Measurements from ENCODE around the gene SEPTIN10.
"Not testable (repeated sequence)": the region's sequence is repeated elsewhere in the genome, so short reads cannot be mapped to it uniquely, and the experiment has no call there.

Gene SEPTIN10

DNA sequence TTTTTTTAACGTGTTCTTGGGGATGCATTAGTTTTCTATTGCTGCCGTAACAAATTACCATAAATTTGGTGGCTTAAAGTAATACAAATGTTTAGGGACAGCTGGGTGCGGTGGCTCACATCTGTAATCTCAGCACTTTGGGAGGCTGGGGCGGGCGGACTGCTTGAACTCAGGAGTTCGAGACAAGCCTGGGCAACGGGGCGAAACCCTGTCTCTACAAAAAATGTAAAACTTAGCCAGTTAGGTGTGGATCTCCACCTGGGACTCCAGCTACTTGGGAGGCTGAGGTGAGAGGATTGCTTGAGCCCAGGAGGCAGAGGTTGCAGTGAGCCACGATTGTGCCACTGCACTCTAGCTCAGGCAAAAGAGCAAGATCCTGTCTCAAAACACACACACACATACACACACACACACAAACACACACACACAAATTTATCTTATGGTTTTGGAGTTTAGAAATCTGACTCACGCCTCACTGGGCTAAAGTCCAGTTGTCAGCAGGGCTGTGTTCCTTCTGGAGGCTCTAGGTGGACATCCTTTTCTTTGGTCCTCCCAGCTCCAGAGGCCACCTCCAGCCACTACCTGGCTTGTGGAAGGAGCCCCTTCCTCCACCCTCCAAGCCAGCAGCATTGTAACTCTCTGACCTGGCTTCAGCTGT is 76.1 kb downstream of the SEPTIN10 start:
- H3K4me2 ChIP-seq, result no peak overlapping the region
- no peaks in the 10 kb centered on the region for H3K27me3 ChIP-seq (ENCODE audit: insufficient read depth, low read depth)
- H3K79me2 ChIP-seq (ENCODE audit: insufficient read depth, low read depth), result no peaks in the 10 kb centered on the region
- no peak overlapping the region for H3K4me3 ChIP-seq (IDR thresholded peaks at IDR 0.05; ENCODE audit: insufficient read depth, low read depth, low read length)
- H2AFZ ChIP-seq (ENCODE audit: low read depth), result no peak overlapping the region
- no peak overlapping the region for H3K9ac ChIP-seq
- no peaks in the 10 kb centered on the region for H4K20me1 ChIP-seq (ENCODE audit: insufficient read depth)
- TF ChIP-seq, protein P1, sequence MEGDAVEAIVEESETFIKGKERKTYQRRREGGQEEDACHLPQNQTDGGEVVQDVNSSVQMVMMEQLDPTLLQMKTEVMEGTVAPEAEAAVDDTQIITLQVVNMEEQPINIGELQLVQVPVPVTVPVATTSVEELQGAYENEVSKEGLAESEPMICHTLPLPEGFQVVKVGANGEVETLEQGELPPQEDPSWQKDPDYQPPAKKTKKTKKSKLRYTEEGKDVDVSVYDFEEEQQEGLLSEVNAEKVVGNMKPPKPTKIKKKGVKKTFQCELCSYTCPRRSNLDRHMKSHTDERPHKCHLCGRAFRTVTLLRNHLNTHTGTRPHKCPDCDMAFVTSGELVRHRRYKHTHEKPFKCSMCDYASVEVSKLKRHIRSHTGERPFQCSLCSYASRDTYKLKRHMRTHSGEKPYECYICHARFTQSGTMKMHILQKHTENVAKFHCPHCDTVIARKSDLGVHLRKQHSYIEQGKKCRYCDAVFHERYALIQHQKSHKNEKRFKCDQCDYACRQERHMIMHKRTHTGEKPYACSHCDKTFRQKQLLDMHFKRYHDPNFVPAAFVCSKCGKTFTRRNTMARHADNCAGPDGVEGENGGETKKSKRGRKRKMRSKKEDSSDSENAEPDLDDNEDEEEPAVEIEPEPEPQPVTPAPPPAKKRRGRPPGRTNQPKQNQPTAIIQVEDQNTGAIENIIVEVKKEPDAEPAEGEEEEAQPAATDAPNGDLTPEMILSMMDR (conservative IDR thresholded peaks at IDR 0.05; ENCODE audit: low read depth, low read length), result no peak
- H3K36me3 ChIP-seq (ENCODE audit: insufficient read depth), result no peaks in the 10 kb centered on the region
- no peak overlapping the region for H3K27ac ChIP-seq
- H3K4me1 ChIP-seq (ENCODE audit: low read depth, poor library complexity, severe bottlenecking), result no peaks in the 10 kb centered on the region

DNA sequence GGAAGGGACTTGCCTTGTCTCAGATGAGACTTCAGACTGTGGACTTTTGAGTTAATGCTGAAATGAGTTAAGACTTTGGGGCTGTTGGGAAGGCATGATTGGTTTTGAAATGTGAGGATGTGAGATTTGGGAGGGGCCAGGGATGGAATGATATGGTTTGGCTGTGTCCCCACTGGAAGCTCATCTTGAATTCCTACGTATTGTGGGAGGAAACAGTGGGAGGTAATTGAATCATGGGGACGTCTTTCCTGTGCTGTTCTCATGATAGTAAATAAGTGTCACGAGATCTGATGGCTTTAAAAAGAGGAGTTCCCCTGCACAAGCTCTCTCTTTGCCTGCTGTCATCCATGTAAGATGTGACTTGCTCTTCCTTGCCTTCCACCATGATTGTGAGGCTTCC is 77.2 kb downstream of the SEPTIN10 start:
- H3K27me3 ChIP-seq (ENCODE audit: insufficient read depth, low read depth); H3K4me3 ChIP-seq (IDR thresholded peaks at IDR 0.05; ENCODE audit: insufficient read depth, low read depth, low read length); H3K79me2 ChIP-seq (ENCODE audit: insufficient read depth, low read depth); H2AFZ ChIP-seq (ENCODE audit: low read depth); H3K9ac ChIP-seq; H3K4me2 ChIP-seq; H3K27ac ChIP-seq; H3K4me1 ChIP-seq (ENCODE audit: low read depth, poor library complexity, severe bottlenecking); H4K20me1 ChIP-seq (ENCODE audit: insufficient read depth); H3K36me3 ChIP-seq (ENCODE audit: insufficient read depth): not testable (repeated sequence)

GRCh38 chr2:109535217-109535946 is 78.4 kb downstream of the SEPTIN10 start:
- H3K27ac ChIP-seq, result no peak overlapping the region
- no peaks in the 10 kb centered on the region for H3K79me2 ChIP-seq (ENCODE audit: insufficient read depth, low read depth)
- H3K4me2 ChIP-seq, result no peak overlapping the region
- no peaks in the 10 kb centered on the region for H4K20me1 ChIP-seq (ENCODE audit: insufficient read depth)
- TF ChIP-seq, protein P1 (conservative IDR thresholded peaks at IDR 0.05; ENCODE audit: low read depth, low read length), result no peak
- H3K9ac ChIP-seq, result no peak overlapping the region
- no peaks in the 10 kb centered on the region for H3K4me1 ChIP-seq (ENCODE audit: low read depth, poor library complexity, severe bottlenecking)
- no peaks in the 10 kb centered on the region for H3K27me3 ChIP-seq (ENCODE audit: insufficient read depth, low read depth)
- no peak overlapping the region for H2AFZ ChIP-seq (ENCODE audit: low read depth)
- no peaks in the 10 kb centered on the region for H3K36me3 ChIP-seq (ENCODE audit: insufficient read depth)
- no peak overlapping the region for H3K4me3 ChIP-seq (IDR thresholded peaks at IDR 0.05; ENCODE audit: insufficient read depth, low read depth, low read length)

- Histone ChIP-seq H3K4me3 (IDR thresholded peaks at IDR 0.05; ENCODE audit: insufficient read depth, low read depth, low read length) (no peak overlapping the region), H3K4me2 (no peak overlapping the region), H3K79me2 (ENCODE audit: insufficient read depth, low read depth) (no peaks in the 10 kb centered on the region), H3K9ac (no peak overlapping the region), H3K36me3 (ENCODE audit: insufficient read depth) (no peaks in the 10 kb centered on the region), H3K27ac (no peak overlapping the region), H2AFZ (ENCODE audit: low read depth) (no peak overlapping the region), H4K20me1 (ENCODE audit: insufficient read depth) (no peaks in the 10 kb centered on the region), H3K4me1 (ENCODE audit: low read depth, poor library complexity, severe bottlenecking) (no peaks in the 10 kb centered on the region), H3K27me3 (ENCODE audit: insufficient read depth, low read depth) (no peaks in the 10 kb centered on the region)
- TF ChIP-seq, protein P1 (conservative IDR thresholded peaks at IDR 0.05; ENCODE audit: low read depth, low read length), result no peak
Measured at GRCh38 chr2:109533823-109534222, 79.9 kb downstream of the SEPTIN10 start.

- Histone ChIP-seq H2AFZ (ENCODE audit: low read depth) (no peak overlapping the region), H3K27ac (no peak overlapping the region), H3K9ac (no peak overlapping the region), H3K36me3 (ENCODE audit: insufficient read depth) (no peaks in the 10 kb centered on the region), H3K27me3 (ENCODE audit: insufficient read depth, low read depth) (no peaks in the 10 kb centered on the region), H3K4me2 (no peak overlapping the region), H4K20me1 (ENCODE audit: insufficient read depth) (no peaks in the 10 kb centered on the region), H3K4me1 (ENCODE audit: low read depth, poor library complexity, severe bottlenecking) (no peaks in the 10 kb centered on the region), H3K79me2 (ENCODE audit: insufficient read depth, low read depth) (no peaks in the 10 kb centered on the region), H3K4me3 (IDR thresholded peaks at IDR 0.05; ENCODE audit: insufficient read depth, low read depth, low read length) (no peak overlapping the region)
- TF ChIP-seq, protein P1 (conservative IDR thresholded peaks at IDR 0.05; ENCODE audit: low read depth, low read length), result no peak
Measured at GRCh38 chr2:109532728-109533076, 81.1 kb downstream of the SEPTIN10 start.
